CD14-positive monocyte (primary cell): ENCODE results near the gene CYP4F12. TPM values are rescaled to one million over a fixed set of nuclear protein-coding genes. Genes with fewer than 3 reads are reported as not detected.

Source experiments
- DNase-seq, 3 donors: peaks; one replicate each; pipeline ENCODE4 v3.0.0-alpha.2; 2011 to 2022
- H2AFZ ChIP-seq: 2 replicates; pipeline ENCODE4 v1.6.0; 2012; ENCODE audit warnings: mild to moderate bottlenecking, low read depth, low read length, inconsistent platforms; ENCODE audit not compliant: insufficient read depth, poor library complexity, severe bottlenecking
- H3K27ac ChIP-seq, 2 donors: 1 replicate in 1 of 2; 2 replicates in 1 of 2; pipeline ENCODE4 v1.5.1; 2012 to 2013; ENCODE audit warnings: low read length in 2 of 2, control low read depth in 1 of 2, inconsistent platforms in 1 of 2, low read depth in 1 of 2, mild to moderate bottlenecking in 1 of 2
- H3K27me3 ChIP-seq, 2 donors: one replicate each; pipeline versions ENCODE4 v1.6.0 to v1.6.1; 2011 to 2013; ENCODE audit warnings: low read length in 2 of 2; ENCODE audit not compliant: control insufficient read depth in 2 of 2, insufficient read depth in 2 of 2
- H3K36me3 ChIP-seq, 2 donors: replicated peaks in 1 of 2; 1 replicate in 1 of 2; 2 replicates in 1 of 2; pipeline versions ENCODE4 v1.5.1 to v1.6.1; 2012 to 2013; ENCODE audit warnings: low read length in 2 of 2, control low read depth in 1 of 2, inconsistent platforms in 1 of 2, mild to moderate bottlenecking in 1 of 2; ENCODE audit not compliant: insufficient read depth in 2 of 2, control insufficient read depth in 1 of 2
- H3K4me1 ChIP-seq, 2 donors: 1 replicate in 1 of 2; 2 replicates in 1 of 2; pipeline versions ENCODE4 v1.5.1 to v1.6.1; 2012 to 2013; ENCODE audit warnings: low read length in 2 of 2, control low read depth in 1 of 2, inconsistent platforms in 1 of 2, mild to moderate bottlenecking in 1 of 2, moderate library complexity in 1 of 2; ENCODE audit not compliant: insufficient read depth in 2 of 2, control insufficient read depth in 1 of 2
- H3K4me2 ChIP-seq: replicated peaks from 2 replicates; pipeline ENCODE3; 2012; ENCODE audit warnings: low read length, moderate library complexity, mild to moderate bottlenecking; ENCODE audit not compliant: poor library complexity, severe bottlenecking; ENCODE audit errors: extremely low read depth
- H3K4me3 ChIP-seq, 3 experiments: fragments of 200-600 bp in 1 of 3; sonication (generic) in 1 of 3; replicated peaks in 1 of 3; 1 replicate in 2 of 3; 2 replicates in 1 of 3; pipeline ENCODE4 v1.5.1; 2011 to 2013; ENCODE audit warnings: low read length in 3 of 3, mild to moderate bottlenecking in 3 of 3, control low read depth in 2 of 3, low read depth in 2 of 3, inconsistent platforms in 1 of 3, moderate library complexity in 1 of 3
- H3K79me2 ChIP-seq: 2 replicates; pipeline ENCODE4 v1.6.0; 2012; ENCODE audit warnings: mild to moderate bottlenecking, control low read depth, inconsistent platforms, low read length, moderate library complexity; ENCODE audit not compliant: insufficient read depth
- H3K9ac ChIP-seq: 2 replicates; pipeline ENCODE4 v1.6.0; 2017; ENCODE audit warnings: low read length, mild to moderate bottlenecking; ENCODE audit not compliant: insufficient read depth, poor library complexity, severe bottlenecking
- H3K9me3 ChIP-seq, 2 donors: replicated peaks in 1 of 2; 1 replicate in 1 of 2; 2 replicates in 1 of 2; pipeline versions ENCODE4 v1.5.1 to v1.6.1; 2012 to 2013; ENCODE audit warnings: low read length in 2 of 2, control low read depth in 1 of 2; ENCODE audit not compliant: control insufficient read depth in 1 of 2, insufficient read depth in 1 of 2
- H4K20me1 ChIP-seq: 2 replicates; pipeline ENCODE4 v1.6.0; 2012; ENCODE audit warnings: mild to moderate bottlenecking, low read length, control low read depth, moderate library complexity; ENCODE audit not compliant: insufficient read depth
- H3K27ac Mint-ChIP-seq, 7 donors: one replicate each; pipeline ENCODE4 v1.8.0; 2020; ENCODE audit warnings: mild to moderate bottlenecking in 7 of 7, mixed read lengths in 7 of 7, moderate library complexity in 6 of 7, inconsistent platforms in 2 of 7
- H3K27me3 Mint-ChIP-seq, 3 donors: one replicate each; pipeline ENCODE4 v1.8.0; 2021 to 2022; ENCODE audit warnings: low read depth in 3 of 3, mild to moderate bottlenecking in 3 of 3, mixed read lengths in 3 of 3, moderate library complexity in 3 of 3, inconsistent platforms in 1 of 3
- H3K36me3 Mint-ChIP-seq, 2 donors: one replicate each; pipeline ENCODE4 v1.8.0; 2020; ENCODE audit warnings: mixed read lengths in 2 of 2, inconsistent platforms in 1 of 2, mild to moderate bottlenecking in 1 of 2
- H3K4me1 Mint-ChIP-seq: one replicate; pipeline ENCODE4 v1.8.0; 2020; ENCODE audit warnings: mild to moderate bottlenecking, mixed read lengths
- H3K4me3 Mint-ChIP-seq, 2 donors: one replicate each; pipeline ENCODE4 v1.8.0; 2020; ENCODE audit warnings: mild to moderate bottlenecking in 2 of 2, mixed read lengths in 2 of 2, moderate library complexity in 1 of 2
- H3K9me3 Mint-ChIP-seq, 7 donors: one replicate each; pipeline ENCODE4 v1.8.0; 2020 to 2022; ENCODE audit warnings: mixed read lengths in 7 of 7, mild to moderate bottlenecking in 6 of 7, moderate library complexity in 6 of 7, inconsistent platforms in 2 of 7
- WGBS: methylation state at CpG from one replicate; pipeline ENCODE4 v1.1.5; 2013; ENCODE audit warnings: missing lambda C conversion rate; ENCODE audit not compliant: insufficient coverage; 5-methylcytosine and 5-hydroxymethylcytosine counted together
- intact Hi-C, 2 donors: fragments of 100-400 bp; cut with micrococcal nuclease; formaldehyde crosslinking; loops; one replicate each; pipeline versions ENCODE4 v1.15.0 to v1.15.1; 2023
- polyA plus RNA-seq, 3 donors: library from polyadenylated mRNA; depleted of rRNA in 1 of 3; unstranded in 2 of 3; stranded (reverse) in 1 of 3; fragments of 300-500 nt in 2 of 3; fragments of >200 nt in 1 of 3; fragmentation: Illumina TruSeq in 2 of 3; gene quantifications; 1 replicate in 2 of 3; 2 replicates in 1 of 3; pipeline ENCODE4 v1.2.3, GENCODE V29; 2012 to 2021
- TF ChIP-seq, protein P1 (sequence below): fragments of 200-600 bp; IDR thresholded peaks from one replicate; pipeline ENCODE4 v1.8.0; 2022; ENCODE audit warnings: antibody characterized with exemption, mild to moderate bottlenecking

CYP4F12 gene
- polyA plus RNA-seq, 3 donors, result 0.09 TPM; not detected in 2

DNA sequence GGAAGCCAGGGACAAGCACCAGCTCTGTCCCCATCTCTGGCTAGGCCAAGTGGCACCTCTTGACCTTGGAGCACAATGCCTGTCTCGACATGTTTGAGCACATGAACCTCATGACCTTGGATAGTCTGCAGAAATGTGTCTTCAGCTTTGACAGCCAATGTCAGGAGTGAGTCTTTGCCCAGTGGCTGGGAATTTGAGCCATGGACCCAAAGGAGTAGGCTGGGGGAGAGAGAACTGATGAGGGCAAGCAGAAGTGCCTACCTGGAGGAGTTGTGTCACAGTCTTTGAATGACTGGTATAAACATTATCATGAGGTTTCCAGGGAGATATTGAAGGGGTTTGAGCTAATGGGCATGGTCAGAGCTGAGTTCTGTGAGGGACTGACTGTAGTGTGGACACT lies 6.7 kb upstream of the CYP4F12 start:
- Mint-ChIP-seq H3K9me3 (peaks cover 0 to 3% (median 0%) of the 10 kb centered on the region in 7 donors), H3K36me3 (no peaks in the 10 kb centered on the region), H3K27ac (no peak overlapping the region), H3K4me1 (peaks cover 12% of the 10 kb centered on the region), H3K27me3 (peaks cover 1 to 9% (median 8%) of the 10 kb centered on the region in 3 donors), H3K4me3 (no peak overlapping the region)
- WGBS, result 63% methylated on average over 1 of the region's 1 CpG
- DNase-seq, result no peak
- no peaks in the 10 kb centered on the region for H3K36me3 ChIP-seq
- no peak overlapping the region for H3K4me2 ChIP-seq
- H4K20me1 ChIP-seq, result no peaks in the 10 kb centered on the region
- H2AFZ ChIP-seq, result no peak overlapping the region
- H3K4me3 ChIP-seq, result no peak overlapping the region
- no peak overlapping the region for H3K9ac ChIP-seq
- peaks cover 0 to 3% of the 10 kb centered on the region in 2 donors for H3K9me3 ChIP-seq
- intact Hi-C loops, result no loop called here
- H3K4me1 ChIP-seq, result peaks cover 24 to 27% of the 10 kb centered on the region in 2 donors
- peaks cover 0 to 2% of the 10 kb centered on the region in 2 donors for H3K27me3 ChIP-seq
- no peak overlapping the region for H3K27ac ChIP-seq
- H3K79me2 ChIP-seq, result no peaks in the 10 kb centered on the region
- TF ChIP-seq, protein P1, sequence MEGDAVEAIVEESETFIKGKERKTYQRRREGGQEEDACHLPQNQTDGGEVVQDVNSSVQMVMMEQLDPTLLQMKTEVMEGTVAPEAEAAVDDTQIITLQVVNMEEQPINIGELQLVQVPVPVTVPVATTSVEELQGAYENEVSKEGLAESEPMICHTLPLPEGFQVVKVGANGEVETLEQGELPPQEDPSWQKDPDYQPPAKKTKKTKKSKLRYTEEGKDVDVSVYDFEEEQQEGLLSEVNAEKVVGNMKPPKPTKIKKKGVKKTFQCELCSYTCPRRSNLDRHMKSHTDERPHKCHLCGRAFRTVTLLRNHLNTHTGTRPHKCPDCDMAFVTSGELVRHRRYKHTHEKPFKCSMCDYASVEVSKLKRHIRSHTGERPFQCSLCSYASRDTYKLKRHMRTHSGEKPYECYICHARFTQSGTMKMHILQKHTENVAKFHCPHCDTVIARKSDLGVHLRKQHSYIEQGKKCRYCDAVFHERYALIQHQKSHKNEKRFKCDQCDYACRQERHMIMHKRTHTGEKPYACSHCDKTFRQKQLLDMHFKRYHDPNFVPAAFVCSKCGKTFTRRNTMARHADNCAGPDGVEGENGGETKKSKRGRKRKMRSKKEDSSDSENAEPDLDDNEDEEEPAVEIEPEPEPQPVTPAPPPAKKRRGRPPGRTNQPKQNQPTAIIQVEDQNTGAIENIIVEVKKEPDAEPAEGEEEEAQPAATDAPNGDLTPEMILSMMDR, result no peak

DNA sequence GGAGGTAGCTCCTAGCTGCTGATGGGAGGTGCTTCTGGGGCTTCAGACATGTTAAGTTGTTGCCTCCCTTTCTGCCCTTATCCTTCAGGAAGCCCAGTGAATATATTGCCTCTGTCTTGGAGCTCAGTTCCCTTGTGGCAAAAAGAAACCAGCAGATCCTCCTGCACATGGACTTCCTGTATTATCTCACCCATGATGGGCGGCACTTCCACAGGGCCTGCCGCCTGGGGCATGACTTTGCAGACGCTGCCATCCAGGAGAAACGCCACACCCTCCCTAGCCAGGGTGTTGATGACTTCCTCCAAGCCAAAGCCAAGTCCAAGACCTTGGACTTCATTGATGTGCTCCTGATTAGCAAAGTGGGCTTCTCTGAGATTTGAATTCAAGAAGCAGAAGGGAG lies 6.0 kb upstream of the CYP4F12 start:
- 0% methylated on average over 3 of the region's 4 CpGs for WGBS

More for the DNA sequence above, 6.0 kb upstream of the CYP4F12 start:
- H3K4me1 Mint-ChIP-seq, result peaks cover 12% of the 10 kb centered on the region
- H3K27ac Mint-ChIP-seq, result no peak overlapping the region
- Histone ChIP-seq H4K20me1 (no peaks in the 10 kb centered on the region), H3K4me3 (no peak overlapping the region), H3K4me2 (no peak overlapping the region), H3K9me3 (peaks cover 0 to 3% of the 10 kb centered on the region in 2 donors), H3K9ac (no peak overlapping the region), H3K27me3 (peaks cover 0 to 2% of the 10 kb centered on the region in 2 donors), H3K27ac (no peak overlapping the region), H3K79me2 (no peaks in the 10 kb centered on the region), H2AFZ (no peak overlapping the region), H3K4me1 (peaks cover 24 to 27% of the 10 kb centered on the region in 2 donors), H3K36me3 (no peaks in the 10 kb centered on the region)
- no peaks in the 10 kb centered on the region for H3K36me3 Mint-ChIP-seq
- peak; percentile 41 to 54 (median 46) for DNase-seq
- peaks cover 1 to 9% (median 8%) of the 10 kb centered on the region in 3 donors for H3K27me3 Mint-ChIP-seq
- no peak overlapping the region for H3K4me3 Mint-ChIP-seq
- H3K9me3 Mint-ChIP-seq, result peaks cover 0 to 3% (median 0%) of the 10 kb centered on the region in 7 donors
- TF ChIP-seq, protein P1, result no peak
- intact Hi-C loops, result no loop called here
